Stimulated activated CD8-positive, alpha-beta memory T cell treated with anti-CD3 and anti-CD28 coated beads, Interleukin-4, amount 100 ng/mL, for 24 hours (primary cell): Measurements from ENCODE around the gene EGF.
"Not testable (repeated sequence)": the region's sequence is repeated elsewhere in the genome, so short reads cannot be mapped to it uniquely, and the experiment has no call there.

ENCODE experiments used
- DNase-seq: peaks from one replicate; pipeline ENCODE4 v3.0.0-alpha.2; 2020; ENCODE audit warnings: low read depth

The EGF gene

GRCh38 chr4:109915385-109916026, 2.8 kb downstream of the EGF start:
- no peak for DNase-seq

- DNase-seq, result no peak
Observed at GRCh38 chr4:109916027-109916409, 3.3 kb downstream of the EGF start.

DNA sequence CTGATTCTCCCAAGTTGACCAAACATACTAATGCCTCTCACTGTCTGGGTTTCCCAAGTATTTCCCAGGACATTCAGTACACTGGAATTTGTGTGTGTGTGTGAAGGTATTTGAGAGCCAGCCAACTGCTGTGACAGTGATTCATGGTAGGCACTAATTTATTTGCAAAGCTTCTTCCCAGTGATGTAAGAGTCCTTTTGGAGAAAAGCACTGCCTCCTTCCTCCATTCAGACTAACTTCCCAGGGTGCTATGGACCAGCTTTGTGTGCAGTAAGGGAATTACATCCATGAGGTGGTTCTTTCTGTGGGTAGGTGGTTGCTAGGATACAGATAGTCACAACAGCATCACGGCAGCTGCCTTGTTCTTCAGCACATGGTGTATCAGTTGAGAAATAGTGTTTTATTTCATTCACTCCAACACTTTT, 8.7 kb downstream of the EGF start:
- no peak for DNase-seq

- no peak for DNase-seq
Observed at GRCh38 chr4:109925396-109925795, 12.7 kb downstream of the EGF start.

DNA sequence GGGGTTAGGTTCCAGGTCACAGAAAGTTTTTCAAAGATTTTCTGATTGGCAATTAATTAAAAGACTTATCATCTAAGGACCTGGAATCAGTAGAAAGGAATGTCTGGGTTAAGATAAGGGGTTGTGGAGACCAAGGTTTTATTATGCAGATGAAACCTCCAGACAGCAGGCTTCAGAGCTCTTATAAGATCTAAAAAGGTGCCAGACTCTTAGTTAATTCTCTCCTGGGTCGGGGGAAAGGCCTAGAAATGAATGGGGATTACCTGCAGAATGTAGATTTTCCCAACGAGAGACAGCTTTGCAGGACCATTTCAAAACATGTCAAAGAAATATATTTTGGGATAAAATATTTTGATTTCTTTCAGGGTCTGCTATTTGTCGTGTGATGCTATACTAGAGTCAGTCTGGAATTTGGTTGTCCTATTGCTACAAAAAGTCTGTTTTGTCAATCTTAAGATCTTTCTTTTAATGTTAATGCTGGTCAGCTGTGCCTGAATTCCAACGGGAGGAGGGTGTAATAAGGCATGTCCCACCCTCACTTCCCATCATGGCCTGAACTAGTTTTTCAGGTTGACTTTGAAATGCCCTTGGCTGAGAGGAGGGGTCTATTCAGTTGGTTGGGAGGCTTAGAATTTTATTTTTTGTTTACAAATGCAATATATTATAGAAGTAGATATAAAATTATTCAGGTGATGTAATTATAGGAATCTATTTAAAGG, 15.8 kb downstream of the EGF start:
- DNase-seq, result no peak

DNA sequence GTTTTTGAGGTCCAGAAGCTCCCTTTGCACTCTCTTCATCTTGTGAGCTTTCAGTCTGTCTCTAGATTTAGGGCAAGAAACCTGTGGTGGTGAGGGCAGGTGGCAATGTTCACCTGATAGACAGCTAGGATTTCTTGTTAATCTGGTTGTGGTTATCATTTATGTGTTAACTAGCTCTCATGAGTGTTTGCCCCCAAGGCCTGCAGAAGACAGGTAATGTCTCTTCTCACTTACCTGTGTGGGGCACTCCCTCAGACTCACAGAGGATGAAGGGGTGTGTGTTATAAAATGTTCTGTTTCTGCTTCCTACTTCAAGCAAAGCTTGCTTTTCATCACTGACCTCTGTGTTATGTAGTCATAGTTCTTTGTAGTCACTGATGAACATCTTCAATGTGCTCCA, 17.8 kb downstream of the EGF start:
- DNase-seq, result no peak

DNA sequence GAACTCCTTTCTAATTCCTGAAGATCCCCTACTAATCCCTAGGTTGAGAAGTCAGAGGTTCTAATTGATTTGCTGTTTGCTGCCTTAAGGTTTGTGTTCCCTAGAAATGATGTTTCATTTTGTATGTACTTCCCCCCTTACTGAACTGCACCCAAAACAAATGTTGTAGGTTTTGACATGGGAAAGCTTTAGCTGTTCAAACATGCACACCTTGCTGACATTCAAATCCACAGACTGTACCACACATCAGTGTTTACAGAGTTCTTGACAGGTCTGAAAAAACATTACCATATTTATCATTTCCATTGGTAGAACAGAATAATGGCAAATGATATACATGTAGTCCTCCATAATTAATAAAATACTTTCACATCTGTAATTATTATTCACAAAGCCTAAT, 18.2 kb downstream of the EGF start:
- no peak for DNase-seq

DNA sequence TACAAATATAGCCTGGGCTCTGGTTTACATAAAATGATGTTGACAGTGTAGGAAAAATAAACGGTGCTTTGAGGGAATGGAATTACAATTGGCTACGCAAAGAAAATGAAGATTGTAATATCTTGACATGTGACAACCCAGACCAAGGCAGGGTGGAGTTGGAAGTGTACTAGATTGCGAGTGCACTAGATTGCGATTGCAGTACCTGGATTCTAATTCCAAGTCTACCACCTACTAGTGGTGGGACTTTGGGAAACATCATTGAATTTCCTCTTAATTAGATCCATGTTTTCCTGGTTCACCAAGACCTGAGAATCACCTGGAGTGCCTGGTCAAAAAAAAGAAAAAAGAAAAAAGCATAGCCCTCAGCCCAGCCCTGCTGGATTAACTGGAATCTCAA, 18.6 kb downstream of the EGF start:
- DNase-seq, result no peak

- DNase-seq, result not testable (repeated sequence)
Observed at GRCh38 chr4:109937352-109937751, 24.7 kb downstream of the EGF start.

- no peak for DNase-seq
Observed at GRCh38 chr4:109939190-109939589, 26.5 kb downstream of the EGF start.

GRCh38 chr4:109942292-109942926, 29.7 kb downstream of the EGF start:
- no peak for DNase-seq

DNA sequence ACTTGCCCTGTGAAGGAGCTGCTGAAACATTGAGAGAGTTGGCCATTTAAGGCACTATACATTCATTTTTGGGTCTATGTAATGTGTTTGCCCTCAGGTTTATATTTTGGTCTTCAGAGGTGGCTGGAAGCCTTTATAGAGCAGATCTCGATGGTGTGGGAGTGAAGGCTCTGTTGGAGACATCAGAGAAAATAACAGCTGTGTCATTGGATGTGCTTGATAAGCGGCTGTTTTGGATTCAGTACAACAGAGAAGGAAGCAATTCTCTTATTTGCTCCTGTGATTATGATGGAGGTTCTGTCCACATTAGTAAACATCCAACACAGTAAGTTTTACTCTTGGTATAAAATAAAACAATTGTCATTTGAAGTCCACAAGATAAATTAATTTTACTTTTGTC, 31.1 kb downstream of the EGF start:
- DNase-seq, result no peak

- DNase-seq, result no peak
Observed at GRCh38 chr4:109944591-109944990, 31.9 kb downstream of the EGF start.

DNA sequence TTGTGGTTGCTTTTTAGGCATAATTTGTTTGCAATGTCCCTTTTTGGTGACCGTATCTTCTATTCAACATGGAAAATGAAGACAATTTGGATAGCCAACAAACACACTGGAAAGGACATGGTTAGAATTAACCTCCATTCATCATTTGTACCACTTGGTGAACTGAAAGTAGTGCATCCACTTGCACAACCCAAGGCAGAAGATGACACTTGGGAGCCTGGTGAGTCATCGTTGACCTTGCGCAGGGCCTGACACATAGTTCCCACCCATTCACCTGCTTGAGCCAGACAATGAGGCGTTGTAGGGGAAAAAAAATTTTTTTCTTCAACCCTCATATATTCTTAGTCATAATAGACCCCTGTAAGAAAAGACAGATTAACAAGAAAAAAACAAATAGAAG, 32.4 kb downstream of the EGF start:
- DNase-seq, result peak; percentile 9

- no peak for DNase-seq
Observed at GRCh38 chr4:109946120-109946519, 33.4 kb downstream of the EGF start.

GRCh38 chr4:109947457-109947856, 34.8 kb downstream of the EGF start:
- DNase-seq, result no peak

GRCh38 chr4:109947918-109948317, 35.2 kb downstream of the EGF start:
- no peak for DNase-seq

DNA sequence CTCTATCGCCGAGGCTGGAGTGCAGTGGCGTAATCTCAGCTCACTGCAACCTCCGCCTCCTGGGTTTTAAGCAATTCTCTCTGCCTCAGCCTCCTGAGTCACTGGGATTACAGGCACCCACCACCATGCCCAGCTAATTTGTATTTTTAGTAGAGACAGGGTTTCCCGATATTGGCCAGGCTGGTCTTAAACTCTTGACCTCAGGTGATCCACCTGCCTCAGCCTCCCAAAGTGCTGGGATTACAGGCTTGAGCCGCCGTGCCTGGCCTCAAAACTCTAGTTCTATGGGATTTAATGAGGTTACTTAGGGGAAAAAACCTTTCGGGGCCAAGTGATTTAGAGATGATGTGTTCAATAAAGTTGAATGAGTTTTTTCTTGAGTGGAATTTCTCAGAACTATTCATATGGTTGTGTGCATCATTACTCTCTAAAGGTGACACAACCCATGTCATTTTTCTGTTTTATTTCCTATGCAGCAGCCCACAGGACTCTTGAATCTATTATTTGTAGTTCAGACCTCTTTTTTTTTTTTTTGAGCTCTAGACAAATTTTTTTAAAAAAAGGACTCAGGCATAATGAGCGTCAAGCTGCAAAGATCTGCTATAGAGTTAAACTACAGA, 36.5 kb downstream of the EGF start:
- DNase-seq, result not testable (repeated sequence)

GRCh38 chr4:109952612-109953011, 39.9 kb downstream of the EGF start:
- DNase-seq, result no peak

- no peak for DNase-seq
Observed at GRCh38 chr4:109953556-109953955, 40.9 kb downstream of the EGF start.

DNA sequence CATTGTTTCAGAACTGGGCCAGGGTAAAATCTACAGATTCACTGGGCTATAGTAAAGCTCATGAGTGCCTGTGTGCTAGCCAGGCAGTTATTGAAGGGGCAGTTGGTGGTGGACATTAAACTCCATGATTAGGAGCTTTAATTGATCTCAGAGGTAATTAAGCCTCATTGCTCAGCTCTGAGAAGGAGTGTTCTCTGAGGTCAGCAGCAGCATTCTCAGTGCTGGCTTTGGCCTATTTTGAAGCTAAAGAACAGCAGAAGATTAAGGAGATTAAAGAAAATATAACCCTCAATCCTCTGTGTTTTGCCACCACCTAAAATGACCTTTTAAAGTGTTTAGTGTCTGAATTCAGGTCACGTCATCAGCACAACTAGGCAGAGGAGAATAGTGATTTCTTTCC, 42.5 kb downstream of the EGF start:
- no peak for DNase-seq

DNA sequence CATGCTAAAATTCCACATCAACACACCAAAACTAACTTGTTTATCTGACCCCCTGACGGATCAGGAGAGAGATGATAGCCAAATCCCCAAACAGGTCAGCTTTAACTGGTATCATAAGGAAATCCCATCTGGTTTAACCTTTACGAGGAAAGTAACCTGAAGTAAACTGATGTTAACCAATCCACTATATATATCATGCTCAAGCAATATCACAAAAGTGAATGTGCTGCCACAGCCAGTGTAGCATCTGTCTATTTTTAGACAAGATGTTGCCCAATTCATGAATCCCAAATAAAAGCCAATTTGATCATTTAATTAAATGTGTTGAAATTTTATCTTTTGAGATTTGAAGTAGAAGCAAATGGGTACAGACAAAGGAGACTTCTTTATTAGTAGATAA, 44.5 kb downstream of the EGF start:
- no peak for DNase-seq

DNA sequence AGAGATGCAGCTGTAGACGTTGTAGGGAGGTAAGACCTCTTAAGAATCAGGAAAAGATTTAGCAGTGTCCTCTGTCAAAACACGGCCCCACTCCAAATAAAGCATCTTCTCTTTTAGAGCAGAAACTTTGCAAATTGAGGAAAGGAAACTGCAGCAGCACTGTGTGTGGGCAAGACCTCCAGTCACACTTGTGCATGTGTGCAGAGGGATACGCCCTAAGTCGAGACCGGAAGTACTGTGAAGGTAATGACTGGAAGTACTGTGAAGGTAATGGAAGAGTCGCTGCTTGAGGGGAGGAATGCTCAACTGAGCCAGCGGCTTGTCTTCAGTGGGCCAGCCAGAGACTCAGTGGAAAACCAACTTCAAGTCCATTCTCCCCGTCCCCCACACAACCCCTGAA, 46.5 kb downstream of the EGF start:
- DNase-seq, result no peak
